NCI-H2107 treated with DMSO at 0.1 percent for 48 hours (cell line): ENCODE measurements around the gene KL.
A peak's percentile ranks its signal among the peaks of the same experiment; 100 is the strongest.

ENCODE experiments used
- DNase-seq: peaks from one replicate; lab custom pipeline; 2025; ENCODE audit not compliant: unreplicated experiment; lab: John Stamatoyannopoulos, UW

KL gene

GRCh38 chr13:33078263-33078662 lies 62.0 kb downstream of the KL start:
- no peak for DNase-seq

- DNase-seq, result peak; percentile 62
Observed at GRCh38 chr13:33079960-33080359, 63.7 kb downstream of the KL start.

GRCh38 chr13:33080972-33081590 lies 64.9 kb downstream of the KL start:
- DNase-seq, result peak; percentile 5

GRCh38 chr13:33081666-33082065 lies 65.4 kb downstream of the KL start:
- no peak for DNase-seq

DNA sequence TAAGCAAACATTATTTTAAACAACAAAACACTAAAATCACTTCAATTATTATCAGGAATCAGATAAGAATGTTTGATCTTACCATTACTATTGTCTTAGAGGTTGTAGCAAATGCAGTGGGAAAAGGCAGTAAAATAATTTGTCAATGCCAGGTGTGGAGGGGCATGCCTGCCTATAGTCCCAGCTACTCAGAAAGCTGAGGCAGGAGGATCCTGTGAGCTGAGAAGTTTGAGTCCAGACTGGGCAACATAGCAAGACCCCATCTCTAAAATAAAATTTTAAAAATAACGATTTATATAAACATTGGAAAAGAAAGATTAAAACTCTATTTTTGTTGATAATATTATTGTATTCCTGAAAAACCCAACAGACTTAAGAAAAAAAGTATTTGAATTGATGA lies 66.8 kb downstream of the KL start:
- no peak for DNase-seq

DNA sequence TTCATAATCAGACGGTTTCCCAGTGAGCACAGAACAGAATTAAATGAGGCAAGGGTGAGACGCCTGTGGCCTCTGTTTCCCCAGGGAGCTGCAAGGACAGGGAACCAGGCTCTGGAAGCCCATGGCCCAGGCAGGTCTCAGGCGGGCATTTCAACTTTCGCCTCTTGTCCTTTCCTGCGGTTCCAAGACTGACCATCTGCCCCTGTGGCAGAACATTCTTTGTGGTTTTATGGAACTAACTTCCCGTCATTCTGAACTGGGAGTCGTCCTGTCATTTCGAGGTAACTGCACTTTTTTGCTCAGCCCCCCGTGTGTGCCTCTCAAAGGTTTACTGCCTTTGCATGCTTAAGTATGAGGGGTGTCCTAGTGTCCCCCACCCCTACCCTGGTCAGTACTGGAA lies 70.9 kb downstream of the KL start:
- no peak for DNase-seq

DNA sequence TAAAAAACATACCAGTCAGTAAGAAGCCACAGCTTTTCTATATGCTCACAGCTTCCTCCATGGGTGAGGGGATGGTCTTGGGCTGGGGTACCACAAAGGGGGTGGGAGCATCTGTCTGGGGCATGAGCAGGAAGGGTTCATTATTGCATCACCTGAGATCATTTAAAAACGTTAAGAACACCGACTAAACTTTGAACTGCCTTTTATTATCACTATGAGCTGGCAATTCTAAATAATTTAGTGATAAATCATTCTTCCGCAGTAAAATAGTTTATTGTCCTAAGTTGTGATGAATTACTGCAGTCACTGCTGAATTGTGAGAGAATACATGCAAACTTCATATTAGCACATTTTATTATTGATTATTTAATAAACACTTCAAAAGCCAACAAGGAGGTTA lies 71.6 kb downstream of the KL start:
- no peak for DNase-seq

DNA sequence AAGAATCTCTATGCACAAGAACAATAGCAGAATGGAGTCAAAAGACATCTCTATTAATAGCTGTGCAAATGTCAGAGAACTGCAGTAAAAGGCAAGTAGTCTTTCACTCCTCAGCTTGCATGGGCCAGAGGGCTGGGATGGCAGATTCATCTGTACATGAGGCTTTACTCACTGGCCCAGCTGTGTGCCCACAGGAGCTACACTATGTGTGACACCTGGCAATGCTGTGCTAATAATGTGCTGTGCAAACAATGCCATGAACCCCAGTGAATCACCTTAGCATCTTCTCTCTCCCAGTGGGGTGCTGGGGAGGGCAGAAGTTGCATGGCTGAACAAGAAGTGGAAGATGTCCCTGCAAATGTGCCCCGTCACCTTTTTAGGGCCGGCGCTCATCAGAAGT lies 73.1 kb downstream of the KL start:
- no peak for DNase-seq

DNA sequence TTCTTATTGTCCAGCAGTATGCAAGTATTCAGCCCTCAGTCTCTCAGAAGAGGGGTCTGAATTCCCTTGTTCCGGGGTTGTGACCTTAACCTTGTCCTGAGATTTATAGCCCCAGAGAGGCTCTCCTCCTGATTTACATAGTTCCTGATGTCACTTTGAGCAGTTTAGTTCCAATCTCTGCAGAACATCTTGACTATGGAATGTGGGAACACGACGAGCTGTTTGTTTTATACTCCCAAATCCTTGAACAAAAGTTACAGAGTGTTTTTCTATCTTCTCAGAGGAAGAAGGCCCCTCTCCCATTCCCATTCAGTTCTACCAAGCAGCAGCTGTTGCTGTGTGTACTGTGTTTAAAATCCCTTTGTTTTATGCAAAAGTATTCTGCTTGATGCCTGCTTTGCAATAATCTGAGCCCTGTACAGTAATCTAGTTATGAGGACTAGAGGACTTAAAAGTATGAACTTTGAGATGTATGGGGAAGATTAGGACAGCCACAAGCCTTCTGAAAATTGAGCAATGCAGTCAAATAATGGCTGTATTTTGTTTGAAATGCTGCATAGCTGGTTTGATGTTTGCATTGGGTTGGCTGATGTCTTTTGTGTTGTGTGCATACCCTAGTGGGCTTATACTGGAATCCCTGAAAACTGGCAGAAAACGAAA lies 74.7 kb downstream of the KL start:
- DNase-seq, result no peak

DNA sequence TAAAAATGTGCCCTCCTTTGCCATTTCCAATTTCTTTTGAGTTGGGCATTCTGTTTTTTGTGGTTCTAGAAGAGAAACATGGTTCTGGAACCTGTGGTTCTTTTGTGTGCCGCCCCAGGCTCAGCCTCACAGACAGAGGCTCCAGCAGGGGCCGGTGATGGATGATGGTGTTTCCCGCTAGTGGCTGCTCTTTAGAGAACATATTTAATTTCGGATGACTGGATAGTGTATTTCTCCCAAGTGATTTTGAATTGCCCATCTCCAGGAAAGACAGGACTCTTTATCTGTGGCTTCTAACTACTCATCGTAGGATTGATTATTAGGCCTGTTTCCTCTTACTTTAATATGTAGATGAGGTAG lies 75.2 kb downstream of the KL start:
- no peak for DNase-seq

- DNase-seq, result no peak
Observed at GRCh38 chr13:33092073-33092987, 76.1 kb downstream of the KL start.

GRCh38 chr13:33096886-33097605 lies 80.8 kb downstream of the KL start:
- DNase-seq, result no peak

GRCh38 chr13:33099860-33100259 lies 83.6 kb downstream of the KL start:
- DNase-seq, result no peak

- DNase-seq, result no peak
Observed at GRCh38 chr13:33100886-33101285, 84.7 kb downstream of the KL start.

- DNase-seq, result no peak
Observed at GRCh38 chr13:33101835-33102234, 85.6 kb downstream of the KL start.

DNA sequence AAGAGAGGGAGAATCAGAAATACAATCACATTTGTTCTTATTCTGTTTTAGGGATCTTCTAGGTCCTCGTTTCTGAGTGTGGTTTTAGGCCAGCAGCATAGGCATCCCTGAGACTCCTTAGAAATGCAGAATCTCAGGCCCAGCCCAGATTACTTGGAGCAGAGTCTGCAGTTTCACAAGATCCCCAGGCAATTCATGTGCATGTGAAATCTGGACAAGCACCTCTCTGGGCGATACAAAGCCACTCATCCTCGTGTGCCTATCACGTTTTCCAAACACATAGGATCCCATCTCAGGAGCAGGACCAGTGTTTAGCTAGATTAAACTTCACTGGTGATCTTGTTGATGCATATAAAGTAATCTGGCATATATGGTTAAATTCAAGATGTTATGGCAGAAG lies 87.2 kb downstream of the KL start:
- no peak for DNase-seq

GRCh38 chr13:33105387-33106005 lies 89.3 kb downstream of the KL start:
- DNase-seq, result no peak

GRCh38 chr13:33106656-33107360 lies 90.6 kb downstream of the KL start:
- DNase-seq, result no peak

- no peak for DNase-seq
Observed at GRCh38 chr13:33107361-33107760, 91.1 kb downstream of the KL start.

GRCh38 chr13:33108620-33109019 lies 92.4 kb downstream of the KL start:
- DNase-seq, result no peak
